Endothelial cell of umbilical vein (primary cell): ENCODE results near the gene CACNA2D3. TPM values are rescaled to one million over a fixed set of nuclear protein-coding genes. Genes with fewer than 3 reads are reported as not detected.

Source experiments
- BruUV-seq: library from RNA; stranded (reverse); fragments of 400-500 nt; replicated peaks from 2 replicates; lab custom pipeline; 2021; lab: Mats Ljungman, UMichigan
- CTCF ChIA-PET: fragments of 300-600, 350-600 bp; sonication (Branson Sonifier 250); formaldehyde crosslinking; loops from one replicate; lab custom pipeline; 2021; ENCODE audit warnings: antibody characterized with exemption, inconsistent platforms; lab: Charles Lee
- POLR2A ChIA-PET: fragments of 300-600, 350-600 bp; sonication (Branson Sonifier 250); formaldehyde crosslinking; loops from one replicate; lab custom pipeline; 2021; ENCODE audit warnings: antibody characterized with exemption, inconsistent platforms; lab: Charles Lee
- DNase-seq: peaks from one replicate; pipeline ENCODE4 v3.0.0-alpha.2; 2011; ENCODE audit warnings: low read depth, low spot score
- FAIRE-seq: peaks from 2 replicates; lab custom pipeline; 2011; peaks lifted over from hg19 to GRCh38; lab: Jason Lieb, UNC
- H2AFZ ChIP-seq: 2 replicates; pipeline ENCODE4 v1.6.0; 2012; ENCODE audit warnings: low read depth, low read length, control low read depth, inconsistent platforms
- H3K27ac ChIP-seq: 2 replicates; pipeline ENCODE4 v1.5.1; 2011; ENCODE audit warnings: low read depth, mild to moderate bottlenecking, control low read depth, low read length, moderate library complexity; ENCODE audit not compliant: insufficient read depth
- H3K27me3 ChIP-seq, 2 experiments: 2 replicates each; pipeline versions ENCODE4 v1.6.0 to v1.6.1; 2011; ENCODE audit warnings: low read length in 2 of 2, mixed read lengths in 1 of 2; ENCODE audit not compliant: control insufficient read depth in 2 of 2, insufficient read depth in 2 of 2
- H3K36me3 ChIP-seq, 2 experiments: 2 replicates in 1 of 2; 3 replicates in 1 of 2; pipeline ENCODE4 v1.5.1; 2011; ENCODE audit warnings: low read length in 2 of 2, mild to moderate bottlenecking in 1 of 2, moderate library complexity in 1 of 2; ENCODE audit not compliant: control insufficient read depth in 2 of 2, insufficient read depth in 2 of 2; ENCODE audit errors: extremely low read depth in 1 of 2
- H3K4me1 ChIP-seq: 3 replicates; pipeline ENCODE4 v1.5.1; 2011; ENCODE audit warnings: mild to moderate bottlenecking, low read length; ENCODE audit not compliant: control insufficient read depth, insufficient read depth; ENCODE audit errors: extremely low read depth
- H3K4me2 ChIP-seq: 2 replicates; pipeline ENCODE4 v1.6.1; 2011; ENCODE audit warnings: low read length, control low read depth, mixed read lengths; ENCODE audit not compliant: insufficient read depth
- H3K4me3 ChIP-seq, 3 experiments: fragments of 200-600 bp in 1 of 3; sonication (generic), shearing (Covaris generic) in 1 of 3; replicated peaks in 1 of 3; 2 replicates each; pipeline ENCODE4 v1.5.1; 2011 to 2016; ENCODE audit warnings: control low read depth in 3 of 3, low read length in 3 of 3, mild to moderate bottlenecking in 2 of 3, inconsistent platforms in 1 of 3, low read depth in 1 of 3, moderate library complexity in 1 of 3; ENCODE audit not compliant: insufficient read depth in 1 of 3
- H3K79me2 ChIP-seq: 2 replicates; pipeline ENCODE4 v1.6.0; 2012; ENCODE audit warnings: low read length, inconsistent platforms; ENCODE audit not compliant: control insufficient read depth, insufficient read depth
- H3K9ac ChIP-seq: replicated peaks from 2 replicates; pipeline ENCODE3; 2011; ENCODE audit warnings: low read length, control low read depth; ENCODE audit not compliant: insufficient read depth; ENCODE audit errors: extremely low read depth
- H3K9me1 ChIP-seq: replicated peaks from 3 replicates; pipeline ENCODE4 v1.6.0; 2011; ENCODE audit warnings: mild to moderate bottlenecking, low read length; ENCODE audit not compliant: control insufficient read depth, insufficient read depth; ENCODE audit errors: extremely low read depth
- H3K9me3 ChIP-seq: replicated peaks from 2 replicates; pipeline ENCODE4 v1.5.1; 2012; ENCODE audit warnings: low read length, inconsistent platforms; ENCODE audit not compliant: control insufficient read depth, insufficient read depth
- H4K20me1 ChIP-seq: replicated peaks from 2 replicates; pipeline ENCODE3; 2011; ENCODE audit warnings: mild to moderate bottlenecking, low read length; ENCODE audit not compliant: control insufficient read depth, insufficient read depth; ENCODE audit errors: extremely low read depth
- CTCF ChIP-seq, 2 donors: IDR thresholded peaks; 1 replicate in 1 of 2; 2 replicates in 1 of 2; pipeline ENCODE4 v1.5.1; 2011; ENCODE audit warnings: low read length in 2 of 2, mild to moderate bottlenecking in 2 of 2, moderate library complexity in 2 of 2, control low read depth in 1 of 2, inconsistent platforms in 1 of 2, low read depth in 1 of 2; ENCODE audit not compliant: insufficient read depth in 1 of 2; ENCODE audit errors: extremely low read depth in 1 of 2
- EZH2 ChIP-seq: IDR thresholded peaks from 2 replicates; pipeline ENCODE4 v1.6.1; 2012; ENCODE audit warnings: borderline replicate concordance, low read depth, mild to moderate bottlenecking, moderate library complexity, low read length, inconsistent platforms; ENCODE audit not compliant: severe bottlenecking
- FOS ChIP-seq: IDR thresholded peaks from 2 replicates; pipeline ENCODE4 v1.6.1; 2011; ENCODE audit warnings: mild to moderate bottlenecking, low read length, moderate library complexity, borderline replicate concordance; ENCODE audit not compliant: insufficient read depth
- GATA2 ChIP-seq: IDR thresholded peaks from 2 replicates; pipeline ENCODE4 v1.7.0; 2011; ENCODE audit warnings: low read depth, mild to moderate bottlenecking, moderate library complexity, mixed read lengths, low read length; ENCODE audit not compliant: insufficient read length, insufficient read depth
- JUN ChIP-seq: IDR thresholded peaks from 2 replicates; pipeline ENCODE4 v1.6.1; 2011; ENCODE audit warnings: borderline replicate concordance, low read depth; ENCODE audit not compliant: insufficient read length, insufficient read depth
- MAX ChIP-seq: IDR thresholded peaks from 2 replicates; pipeline ENCODE4 v1.6.1; 2011; ENCODE audit not compliant: insufficient read depth, insufficient read length
- MYC ChIP-seq: IDR thresholded peaks from one replicate; pipeline ENCODE4 v1.6.1; 2011; ENCODE audit warnings: mild to moderate bottlenecking, low read depth, low read length
- POLR2A ChIP-seq: IDR thresholded peaks from 2 replicates; pipeline ENCODE4 v1.6.1; 2012; ENCODE audit warnings: low read depth, mild to moderate bottlenecking, control low read depth, low read length
- POLR2AphosphoS5 ChIP-seq: IDR thresholded peaks from 2 replicates; pipeline ENCODE4 v1.6.1; 2012; ENCODE audit warnings: low read depth, mild to moderate bottlenecking, control low read depth, low read length, moderate library complexity; ENCODE audit not compliant: insufficient read depth
- dilution Hi-C: fragments of 300-500 bp; cut with MboI; formaldehyde crosslinking; loops from one replicate; pipeline ENCODE4 v1.15.0; 2019; ENCODE audit warnings: low sequenced_read_pairs; ENCODE audit not compliant: extremely low pct_ligation_motif_present
- intact Hi-C: fragments of 100-400 bp; cut with micrococcal nuclease; formaldehyde crosslinking; loops from one replicate; pipeline ENCODE4 v1.10.0; 2022
- polyA plus RNA-seq, 4 experiments: library from polyadenylated mRNA; depleted of rRNA in 3 of 4; stranded (reverse) in 3 of 4; unstranded in 1 of 4; fragments of >200 nt; gene quantifications; 2 replicates each; pipeline versions ENCODE4 v1.2.1 to v1.2.3, GENCODE V29; 2011 to 2012; ENCODE audit warnings: missing spikeins in 1 of 4
- total RNA-seq: library from RNA; stranded (reverse); gene quantifications from 2 replicates; pipeline ENCODE4 v1.2.3, GENCODE V29; 2021

CACNA2D3 gene
- total and polyA plus RNA-seq, 2 donors (not counting 3 experiments of a cell fraction or from before 2014, with no cell fraction given) = not detected

GRCh38 chr3:54511766-54512365, 389.5 kb downstream of the CACNA2D3 start:
- H3K4me2 ChIP-seq = no peak overlapping the region
- H3K79me2 ChIP-seq = no peaks in the 10 kb centered on the region
- H3K9ac ChIP-seq = no peak overlapping the region
- dilution Hi-C loops (no loop called here), intact Hi-C loops (no loop called here)
- DNase-seq (no peak), FAIRE-seq (no peak)
- no peak for TF ChIP-seq JUN
- TF ChIP-seq POLR2AphosphoS5 = no peak
- no peak for TF ChIP-seq CTCF (IDR thresholded peaks at IDR 0.05; ENCODE audit: extremely low read depth in 1 of 2, insufficient read depth in 1 of 2, low read depth in 1 of 2, low read length in 2 of 2)
- TF ChIP-seq GATA2 = no peak
- no peak for TF ChIP-seq POLR2A
- no peak for TF ChIP-seq MYC
- TF ChIP-seq MAX = no peak
- no peak for TF ChIP-seq FOS
- no peak for TF ChIP-seq EZH2
- no peak overlapping the region for H2AFZ ChIP-seq
- H3K9me3 ChIP-seq = no peaks in the 10 kb centered on the region
- H3K36me3 ChIP-seq = no peaks in the 10 kb centered on the region
- H3K27me3 ChIP-seq = no peaks in the 10 kb centered on the region
- no peaks in the 10 kb centered on the region for H3K9me1 ChIP-seq
- no peaks in the 10 kb centered on the region for H4K20me1 ChIP-seq
- CTCF ChIA-PET = no interaction called here
- no peak overlapping the region for H3K27ac ChIP-seq
- BruUV-seq = no TSS peak
- H3K4me1 ChIP-seq = no peaks in the 10 kb centered on the region
- POLR2A ChIA-PET = no interaction called here
- H3K4me3 ChIP-seq = no peak overlapping the region
